Peyer's patch (tissue), 4 donors: Measurements from ENCODE around the gene IGFBP5.

Source experiments
- CTCF ChIP-seq, 6 experiments: fragments of 450-650 bp in 4 of 6; fragments of 200-600 bp in 2 of 6; sonication (generic) in 1 of 6; IDR thresholded peaks; one replicate each; pipeline ENCODE4 v1.5.1; 2017 to 2019; ENCODE audit warnings: antibody characterized with exemption in 6 of 6, mild to moderate bottlenecking in 3 of 6, moderate library complexity in 1 of 6
- POLR2A ChIP-seq, 2 donors: fragments of 450-650 bp; IDR thresholded peaks; one replicate each; pipeline ENCODE4 v1.5.1; 2017; ENCODE audit warnings: antibody characterized with exemption in 2 of 2, mild to moderate bottlenecking in 2 of 2, moderate library complexity in 2 of 2

GRCh38 chr2:216622526-216622925 is 72.8 kb downstream of the IGFBP5 start:
- TF ChIP-seq CTCF (IDR thresholded peaks at IDR 0.05) (no peak), POLR2A (IDR thresholded peaks at IDR 0.05) (no peak)
